Osteoblast (primary cell): ENCODE measurements around the gene ATP2A3. TPM values are rescaled to one million over a fixed set of nuclear protein-coding genes. Genes with fewer than 3 reads are reported as not detected.

Experiments used
- DNase-seq: peaks from one replicate; pipeline ENCODE4 v3.0.0; 2011; ENCODE audit warnings: low spot score, mixed read lengths; ENCODE audit not compliant: insufficient read length; ENCODE audit errors: missing footprints
- H2AFZ ChIP-seq: 2 replicates; pipeline ENCODE4 v1.6.0; 2011; ENCODE audit warnings: mild to moderate bottlenecking, low read length
- H3K27ac ChIP-seq: 2 replicates; pipeline ENCODE4 v1.5.1; 2011; ENCODE audit warnings: mild to moderate bottlenecking, low read depth, low read length, moderate library complexity
- H3K27me3 ChIP-seq: 2 replicates; pipeline ENCODE4 v1.6.0; 2012; ENCODE audit warnings: mild to moderate bottlenecking, control low read depth, inconsistent platforms, low read length, moderate library complexity; ENCODE audit not compliant: insufficient read depth
- H3K36me3 ChIP-seq: 2 replicates; pipeline ENCODE4 v1.5.1; 2011; ENCODE audit warnings: mild to moderate bottlenecking, low read length, control low read depth, moderate library complexity; ENCODE audit not compliant: insufficient read depth
- H3K4me1 ChIP-seq: 2 replicates; pipeline ENCODE4 v1.5.1; 2011; ENCODE audit warnings: mild to moderate bottlenecking, low read length, control low read depth, moderate library complexity; ENCODE audit not compliant: insufficient read depth
- H3K4me2 ChIP-seq: 2 replicates; pipeline ENCODE4 v1.6.0; 2011; ENCODE audit warnings: mild to moderate bottlenecking, low read length; ENCODE audit not compliant: insufficient read depth
- H3K4me3 ChIP-seq: fragments of 200-600 bp; sonication (generic); 3 replicates; pipeline ENCODE4 v1.5.1; 2012; ENCODE audit warnings: mild to moderate bottlenecking, low read length, inconsistent platforms; ENCODE audit not compliant: insufficient read depth
- H3K79me2 ChIP-seq: 2 replicates; pipeline ENCODE4 v1.6.0; 2012; ENCODE audit warnings: mild to moderate bottlenecking, low read length, control low read depth, inconsistent platforms; ENCODE audit not compliant: insufficient read depth
- H3K9me3 ChIP-seq: 2 replicates; pipeline ENCODE4 v1.5.1; 2011; ENCODE audit warnings: low read depth, low read length, control low read depth
- H4K20me1 ChIP-seq: 2 replicates; pipeline ENCODE4 v1.6.0; 2012; ENCODE audit warnings: mild to moderate bottlenecking, low read length, control low read depth; ENCODE audit not compliant: insufficient read depth
- total RNA-seq: library from RNA; depleted of rRNA; stranded (reverse); fragments of >200 nt; gene quantifications from 2 replicates; pipeline ENCODE4 v1.2.3, GENCODE V29; 2012
- TF ChIP-seq, protein P1 (sequence below): IDR thresholded peaks from 2 replicates; pipeline ENCODE4 v1.5.1; 2011; ENCODE audit warnings: mild to moderate bottlenecking, low read depth, low read length, moderate library complexity; ENCODE audit errors: extremely low read depth

Gene ATP2A3
- total RNA-seq, 1 donor = 1.4 TPM

DNA sequence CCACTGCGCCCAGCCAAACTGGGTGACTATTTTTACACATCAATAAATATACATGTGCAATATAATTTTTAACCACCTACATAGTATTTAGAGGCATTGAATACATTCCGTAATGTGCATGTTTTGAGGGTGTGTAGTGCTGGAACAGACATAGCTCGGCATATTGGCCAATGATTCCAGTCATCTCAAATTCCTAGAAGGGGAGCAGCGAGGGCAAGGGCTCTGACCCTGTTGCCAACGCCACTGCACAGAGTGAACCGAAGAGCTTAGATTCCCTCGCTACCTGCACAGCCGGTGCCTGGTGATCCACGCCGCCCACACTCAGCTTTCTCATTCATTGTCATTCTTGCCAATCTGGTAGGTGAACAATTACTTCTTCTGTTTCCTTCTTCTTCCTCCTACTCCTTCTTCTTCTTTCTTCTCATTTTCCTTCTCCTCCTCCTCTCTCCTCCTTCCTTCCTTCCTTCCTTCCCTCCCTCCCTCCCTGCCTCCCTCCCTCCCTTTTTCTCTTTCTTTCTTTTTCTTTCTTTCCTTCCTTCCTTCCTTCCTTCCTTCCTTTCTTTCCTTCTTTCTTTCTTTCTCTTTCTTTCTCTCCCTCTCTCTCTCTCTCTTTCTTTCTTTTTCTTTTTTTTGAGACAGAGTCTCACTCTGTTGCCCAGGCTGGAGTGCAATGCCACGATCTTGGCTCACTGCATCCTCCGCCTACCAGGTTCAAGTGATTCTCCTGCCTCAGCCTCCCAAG is 26.3 kb upstream of the ATP2A3 start:
- Histone ChIP-seq H3K4me1 (peaks cover 12% of the 10 kb centered on the region), H3K4me3 (no peak overlapping the region), H3K27ac (no peak overlapping the region), H3K27me3 (no peaks in the 10 kb centered on the region), H3K36me3 (no peaks in the 10 kb centered on the region), H2AFZ (no peak overlapping the region), H3K4me2 (peak overlapping the region; percentile 24), H3K79me2 (no peaks in the 10 kb centered on the region), H4K20me1 (no peaks in the 10 kb centered on the region), H3K9me3 (no peaks in the 10 kb centered on the region)
- TF ChIP-seq, protein P1, sequence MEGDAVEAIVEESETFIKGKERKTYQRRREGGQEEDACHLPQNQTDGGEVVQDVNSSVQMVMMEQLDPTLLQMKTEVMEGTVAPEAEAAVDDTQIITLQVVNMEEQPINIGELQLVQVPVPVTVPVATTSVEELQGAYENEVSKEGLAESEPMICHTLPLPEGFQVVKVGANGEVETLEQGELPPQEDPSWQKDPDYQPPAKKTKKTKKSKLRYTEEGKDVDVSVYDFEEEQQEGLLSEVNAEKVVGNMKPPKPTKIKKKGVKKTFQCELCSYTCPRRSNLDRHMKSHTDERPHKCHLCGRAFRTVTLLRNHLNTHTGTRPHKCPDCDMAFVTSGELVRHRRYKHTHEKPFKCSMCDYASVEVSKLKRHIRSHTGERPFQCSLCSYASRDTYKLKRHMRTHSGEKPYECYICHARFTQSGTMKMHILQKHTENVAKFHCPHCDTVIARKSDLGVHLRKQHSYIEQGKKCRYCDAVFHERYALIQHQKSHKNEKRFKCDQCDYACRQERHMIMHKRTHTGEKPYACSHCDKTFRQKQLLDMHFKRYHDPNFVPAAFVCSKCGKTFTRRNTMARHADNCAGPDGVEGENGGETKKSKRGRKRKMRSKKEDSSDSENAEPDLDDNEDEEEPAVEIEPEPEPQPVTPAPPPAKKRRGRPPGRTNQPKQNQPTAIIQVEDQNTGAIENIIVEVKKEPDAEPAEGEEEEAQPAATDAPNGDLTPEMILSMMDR = no peak
- peak; percentile 86 for DNase-seq

DNA sequence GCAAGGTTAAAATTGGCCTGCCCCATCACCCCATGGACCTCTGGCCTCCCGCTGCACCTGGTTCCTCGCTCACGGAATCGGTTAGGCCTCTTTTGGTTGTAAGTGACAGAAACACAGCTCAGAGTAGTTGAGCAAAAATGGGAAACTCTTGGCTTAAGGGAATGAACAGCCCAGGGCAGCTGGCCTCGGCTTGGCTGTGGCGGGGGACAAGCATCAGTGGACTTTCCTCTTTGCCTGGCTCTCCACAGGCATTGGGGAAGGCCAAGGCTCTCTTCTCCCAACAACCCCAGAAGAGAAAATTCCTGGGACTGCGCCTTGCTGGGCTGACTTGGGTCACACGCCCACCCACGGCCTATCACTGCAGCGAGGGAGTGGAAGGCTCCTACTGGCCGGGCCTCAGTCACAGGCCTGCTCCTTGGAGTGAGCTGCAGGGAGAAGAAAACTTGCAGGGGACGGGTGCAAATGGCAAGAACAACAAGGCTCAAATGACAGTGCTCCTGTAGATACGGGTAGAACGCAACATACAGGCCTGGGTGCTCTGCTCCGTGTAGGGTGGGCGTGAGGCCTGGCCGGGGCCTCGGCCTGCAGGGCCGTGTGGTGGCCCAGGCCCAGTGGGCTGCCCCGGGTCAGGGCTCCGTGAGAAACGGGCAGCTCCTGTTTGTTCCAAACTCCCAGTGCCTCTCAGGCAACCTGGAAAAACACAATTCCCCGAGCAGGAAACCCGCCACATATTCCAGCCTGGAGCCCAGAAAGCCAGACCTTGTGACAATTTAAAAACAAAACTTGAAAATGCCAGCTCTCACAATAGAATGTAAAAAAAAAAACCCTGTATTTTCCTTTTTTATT is 25.0 kb upstream of the ATP2A3 start:
- H3K4me1 ChIP-seq = peaks cover 12% of the 10 kb centered on the region
- TF ChIP-seq, protein P1 = no peak
- H2AFZ ChIP-seq = no peak overlapping the region
- H4K20me1 ChIP-seq = no peaks in the 10 kb centered on the region
- no peaks in the 10 kb centered on the region for H3K27me3 ChIP-seq
- H3K9me3 ChIP-seq = no peaks in the 10 kb centered on the region
- H3K27ac ChIP-seq = no peak overlapping the region
- no peaks in the 10 kb centered on the region for H3K79me2 ChIP-seq
- peak; percentile 46 for DNase-seq
- H3K4me3 ChIP-seq = no peak overlapping the region
- no peak overlapping the region for H3K4me2 ChIP-seq
- H3K36me3 ChIP-seq = no peaks in the 10 kb centered on the region

DNA sequence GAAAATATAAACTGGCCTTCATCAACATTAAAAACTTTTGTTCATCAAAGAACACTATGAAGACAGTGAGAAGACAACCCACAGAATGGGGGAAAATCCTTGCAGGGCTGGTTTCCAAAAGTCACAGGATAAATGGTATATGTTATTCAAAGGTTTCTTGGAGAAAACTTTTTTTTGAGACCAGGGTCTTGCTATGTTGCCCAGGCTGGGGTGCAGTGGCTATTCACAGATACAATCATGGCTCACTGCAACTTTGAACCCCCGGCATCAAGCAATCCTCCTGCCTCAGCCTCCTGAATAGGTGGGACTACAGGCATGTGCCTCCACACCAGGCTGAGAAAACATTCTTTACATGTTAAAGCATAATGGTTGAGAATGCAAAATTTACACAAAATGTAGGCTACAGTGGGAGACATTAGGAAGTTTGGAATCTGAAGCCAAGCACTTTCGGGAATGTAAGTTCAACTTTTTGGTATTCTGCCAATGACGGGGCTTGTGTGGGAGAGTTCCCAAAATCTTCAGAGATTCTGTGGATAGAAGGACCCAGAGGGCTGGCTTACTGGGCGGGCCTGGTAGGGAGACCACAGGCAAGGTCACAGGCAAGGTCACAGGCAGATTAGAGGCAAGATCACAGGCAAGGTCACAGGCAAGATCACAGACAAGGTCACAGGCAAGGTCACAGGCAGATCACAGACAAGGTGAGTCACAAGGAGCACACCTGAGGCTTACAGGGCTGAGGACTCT is 24.2 kb upstream of the ATP2A3 start:
- no peak overlapping the region for H2AFZ ChIP-seq
- peak; percentile 73 for DNase-seq
- H4K20me1 ChIP-seq = no peaks in the 10 kb centered on the region
- H3K4me2 ChIP-seq = no peak overlapping the region
- no peaks in the 10 kb centered on the region for H3K27me3 ChIP-seq
- no peak overlapping the region for H3K4me3 ChIP-seq
- no peaks in the 10 kb centered on the region for H3K79me2 ChIP-seq
- TF ChIP-seq, protein P1 = no peak
- no peaks in the 10 kb centered on the region for H3K36me3 ChIP-seq
- no peaks in the 10 kb centered on the region for H3K9me3 ChIP-seq
- no peak overlapping the region for H3K27ac ChIP-seq
- H3K4me1 ChIP-seq = peaks cover 12% of the 10 kb centered on the region
